T-helper 17 cell (primary cell): ENCODE measurements around the gene NMT1. TPM values are rescaled to one million over a fixed set of nuclear protein-coding genes. Genes with fewer than 3 reads are reported as not detected.

Experiments used
- ATAC-seq: fragments of 150-1000 bp; cut with Tn5 transposase; 2 replicates; pipeline ENCODE4 v1.10.0; 2021; ENCODE audit warnings: mild to moderate bottlenecking, moderate library complexity
- DNase-seq, 3 donors: peaks; one replicate each; pipeline versions ENCODE4 v3.0.0 to v3.0.0-alpha.2; 2020 to 2021
- H3K9me3 ChIP-seq: one replicate; pipeline ENCODE4 v1.7.0; 2013; ENCODE audit warnings: low read length, mild to moderate bottlenecking; ENCODE audit not compliant: control insufficient read depth, poor library complexity, severe bottlenecking
- H3K27ac Mint-ChIP-seq: one replicate; pipeline ENCODE4 v1.8.0; 2022; ENCODE audit warnings: mild to moderate bottlenecking, moderate library complexity, mixed read lengths
- H3K27me3 Mint-ChIP-seq: one replicate; pipeline ENCODE4 v1.8.0; 2022; ENCODE audit warnings: mixed read lengths
- H3K36me3 Mint-ChIP-seq: one replicate; pipeline ENCODE4 v1.8.0; 2022; ENCODE audit warnings: low read depth, mixed read lengths
- H3K4me1 Mint-ChIP-seq: one replicate; pipeline ENCODE4 v1.8.0; 2022; ENCODE audit warnings: mild to moderate bottlenecking, mixed read lengths
- H3K4me3 Mint-ChIP-seq: one replicate; pipeline ENCODE4 v1.8.0; 2022; ENCODE audit warnings: mild to moderate bottlenecking, moderate library complexity, mixed read lengths
- total RNA-seq, 4 donors: library from RNA in 2 of 4; stranded (reverse) in 2 of 4; gene quantifications; one replicate each; pipeline ENCODE4 v1.2.3 and lab custom pipeline; 2022 to 2026

Gene NMT1
- total RNA-seq, 2 donors from 2014 or later, result 78.2 to 85.9 TPM

GRCh38 chr17:45147581-45148182 is 86.6 kb downstream of the NMT1 start:
- Mint-ChIP-seq H3K36me3 (peaks cover 4% of the 10 kb centered on the region), H3K4me1 (peaks cover 44% of the 10 kb centered on the region), H3K4me3 (peak overlapping the region; percentile 88), H3K27ac (peak overlapping the region; percentile 99), H3K27me3 (peaks cover 5% of the 10 kb centered on the region)
- peak; percentile 56 to 62 (median 61) for DNase-seq
- ATAC-seq, result peak; percentile 45
- no peaks in the 10 kb centered on the region for H3K9me3 ChIP-seq

- peaks cover 44% of the 10 kb centered on the region for H3K4me1 Mint-ChIP-seq
- peaks cover 5% of the 10 kb centered on the region for H3K27me3 Mint-ChIP-seq
- peaks cover 4% of the 10 kb centered on the region for H3K36me3 Mint-ChIP-seq
- H3K9me3 ChIP-seq, result no peaks in the 10 kb centered on the region
- ATAC-seq, result peak; percentile 84
- DNase-seq, result peak; percentile 94 to 99 (median 99)
- H3K27ac Mint-ChIP-seq, result peak within 1 kb of the TSS; percentile 99
- H3K4me3 Mint-ChIP-seq, result peak within 1 kb of the TSS; percentile 88
These were observed 87.3 kb downstream of the NMT1 start, which contains the start of gene HEXIM1 for GRCh38 chr17:45148183-45149036. Gene HEXIM1, plus strand, starts transcription at chr17:45148475. Its CDS starts 716 bp downstream, at chr17:45149191.

- DNase-seq, result peak; percentile 59 to 63 (median 63)
- peaks cover 4% of the 10 kb centered on the region for H3K36me3 Mint-ChIP-seq
- peaks cover 44% of the 10 kb centered on the region for H3K4me1 Mint-ChIP-seq
These were observed 88.0 kb downstream of the NMT1 start for GRCh38 chr17:45149037-45149668.

GRCh38 chr17:45149669-45150664 is 88.8 kb downstream of the NMT1 start:
- H3K27me3 Mint-ChIP-seq, result peaks cover 5% of the 10 kb centered on the region
- H3K4me3 Mint-ChIP-seq, result peak overlapping the region; percentile 88
- H3K9me3 ChIP-seq, result no peaks in the 10 kb centered on the region
- no peak for ATAC-seq
- peaks cover 4% of the 10 kb centered on the region for H3K36me3 Mint-ChIP-seq
- peaks cover 44% of the 10 kb centered on the region for H3K4me1 Mint-ChIP-seq
- H3K27ac Mint-ChIP-seq, result peak overlapping the region; percentile 99
- peak in 1 of 3 donors; percentile 28 for DNase-seq

More at GRCh38 chr17:45149037-45149668, 88.0 kb downstream of the NMT1 start:
- ATAC-seq, result peak; percentile 26
- peak overlapping the region; percentile 88 for H3K4me3 Mint-ChIP-seq
- peak overlapping the region; percentile 99 for H3K27ac Mint-ChIP-seq
- no peaks in the 10 kb centered on the region for H3K9me3 ChIP-seq
- H3K27me3 Mint-ChIP-seq, result peaks cover 5% of the 10 kb centered on the region

- H3K4me1 Mint-ChIP-seq, result peaks cover 41% of the 10 kb centered on the region
- no peak for DNase-seq
- no peak for ATAC-seq
- H3K36me3 Mint-ChIP-seq, result peaks cover 4% of the 10 kb centered on the region
- no peaks in the 10 kb centered on the region for H3K9me3 ChIP-seq
- peak overlapping the region; percentile 99 for H3K27ac Mint-ChIP-seq
- peaks cover 5% of the 10 kb centered on the region for H3K27me3 Mint-ChIP-seq
- peak overlapping the region; percentile 45 for H3K4me3 Mint-ChIP-seq
These were observed 90.0 kb downstream of the NMT1 start for GRCh38 chr17:45150911-45151809.

- Mint-ChIP-seq H3K36me3 (no peaks in the 10 kb centered on the region), H3K4me3 (no peak overlapping the region), H3K27me3 (no peaks in the 10 kb centered on the region), H3K27ac (no peak overlapping the region), H3K4me1 (peaks cover 31% of the 10 kb centered on the region)
- no peaks in the 10 kb centered on the region for H3K9me3 ChIP-seq
- no peak for ATAC-seq
- DNase-seq, result no peak
These were observed 93.9 kb downstream of the NMT1 start for GRCh38 chr17:45155029-45155428.

- Mint-ChIP-seq H3K27ac (no peak overlapping the region), H3K4me1 (peaks cover 28% of the 10 kb centered on the region)
These were observed 94.4 kb downstream of the NMT1 start for GRCh38 chr17:45155483-45155882.

GRCh38 chr17:45156242-45156641 is 95.1 kb downstream of the NMT1 start:
- no peak for ATAC-seq
- H3K4me3 Mint-ChIP-seq, result no peak overlapping the region
- peaks cover 23% of the 10 kb centered on the region for H3K4me1 Mint-ChIP-seq
- DNase-seq, result no peak
- H3K27ac Mint-ChIP-seq, result peak overlapping the region; percentile 53
- H3K9me3 ChIP-seq, result no peaks in the 10 kb centered on the region
- H3K36me3 Mint-ChIP-seq, result peaks cover under 1% of the 10 kb centered on the region
- H3K27me3 Mint-ChIP-seq, result no peaks in the 10 kb centered on the region

More at GRCh38 chr17:45155483-45155882, 94.4 kb downstream of the NMT1 start:
- H3K4me3 Mint-ChIP-seq, result no peak overlapping the region
- no peak for DNase-seq
- no peak for ATAC-seq
- no peaks in the 10 kb centered on the region for H3K9me3 ChIP-seq
- H3K27me3 Mint-ChIP-seq, result no peaks in the 10 kb centered on the region
- H3K36me3 Mint-ChIP-seq, result no peaks in the 10 kb centered on the region

Other genes starting within 250 kb of the NMT1 start
- gene GJC1, start 231.0 kb upstream of the NMT1 start, total RNA-seq, result not detected
- gene HIGD1B, start 213.4 kb upstream of the NMT1 start, total RNA-seq, result not detected
- gene EFTUD2, start 161.9 kb upstream of the NMT1 start, total RNA-seq, result 100 to 1,000 TPM; 109 to 133 TPM
- gene GFAP, start 145.8 kb upstream of the NMT1 start, total RNA-seq, result under 1 TPM in 1 of 2 donors, not detected in 1; 0.18 TPM
- under 1 TPM in 1 of 2 donors, not detected in 1; 0.08 TPM for gene KIF18B, start 113.5 kb upstream of the NMT1 start, total RNA-seq
- gene C1QL1, start 93.0 kb upstream of the NMT1 start, total RNA-seq, result not detected
- gene DCAKD, start 9.7 kb upstream of the NMT1 start, total RNA-seq, result 10 to 100 TPM; 13.5 to 20.3 TPM
- 1 to 10 TPM; 3.7 to 5.0 TPM for gene PLCD3, start 71.2 kb downstream of the NMT1 start, total RNA-seq
- 10 to 100 TPM; 13.6 to 18.9 TPM for gene ACBD4, start 74.4 kb downstream of the NMT1 start, total RNA-seq
- gene HEXIM1, start 87.2 kb downstream of the NMT1 start, total RNA-seq, result 10 to 100 TPM; 52.4 to 71.8 TPM
- 10 to 100 TPM in 1 of 2 donors, 1 to 10 TPM in 1; 1.5 to 12.3 TPM for gene HEXIM2, start 100.6 kb downstream of the NMT1 start, total RNA-seq
- 100 to 1,000 TPM; 509 to 550 TPM for gene FMNL1, start 160.6 kb downstream of the NMT1 start, total RNA-seq
- gene SPATA32, start 200.8 kb downstream of the NMT1 start, total RNA-seq, result under 1 TPM in 1 of 2 donors, not detected in 1; 0.17 TPM